Epithelial cell of esophagus (primary cell): ENCODE data around the gene NUDT14.

Source experiments
- DNase-seq: peaks from one replicate; pipeline ENCODE4 v3.0.0; 2010; ENCODE audit warnings: low read depth
- H3K4me3 ChIP-seq: 2 replicates; pipeline ENCODE4 v1.5.1; 2011; ENCODE audit warnings: mild to moderate bottlenecking, low read length, control low read depth
- TF ChIP-seq, protein P1 (sequence below): IDR thresholded peaks from 2 replicates; pipeline ENCODE4 v1.5.1; 2011; ENCODE audit warnings: low read depth, mild to moderate bottlenecking, low read length, control low read depth, inconsistent platforms; ENCODE audit not compliant: insufficient read depth; ENCODE audit errors: missing control alignments

The NUDT14 gene

DNA sequence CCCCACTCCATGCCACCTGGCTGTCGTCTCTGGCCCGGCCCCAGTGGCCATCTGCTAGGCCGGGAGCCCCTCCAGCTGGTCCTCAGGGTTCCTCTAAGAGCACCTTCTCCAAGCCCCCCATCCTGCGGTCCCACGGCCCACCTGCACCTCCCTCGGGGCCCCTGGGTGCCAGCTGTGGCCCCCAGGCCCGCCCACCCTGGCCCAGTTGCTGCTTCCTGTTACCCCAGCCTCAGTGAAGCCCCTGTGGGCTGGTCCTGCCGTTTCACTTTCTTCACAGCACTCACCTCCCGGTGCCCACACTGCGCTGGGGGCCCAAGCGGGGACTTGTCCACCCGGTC lies 27.6 kb upstream of the NUDT14 start:
- H3K4me3 ChIP-seq: no peak overlapping the region
- TF ChIP-seq, protein P1, sequence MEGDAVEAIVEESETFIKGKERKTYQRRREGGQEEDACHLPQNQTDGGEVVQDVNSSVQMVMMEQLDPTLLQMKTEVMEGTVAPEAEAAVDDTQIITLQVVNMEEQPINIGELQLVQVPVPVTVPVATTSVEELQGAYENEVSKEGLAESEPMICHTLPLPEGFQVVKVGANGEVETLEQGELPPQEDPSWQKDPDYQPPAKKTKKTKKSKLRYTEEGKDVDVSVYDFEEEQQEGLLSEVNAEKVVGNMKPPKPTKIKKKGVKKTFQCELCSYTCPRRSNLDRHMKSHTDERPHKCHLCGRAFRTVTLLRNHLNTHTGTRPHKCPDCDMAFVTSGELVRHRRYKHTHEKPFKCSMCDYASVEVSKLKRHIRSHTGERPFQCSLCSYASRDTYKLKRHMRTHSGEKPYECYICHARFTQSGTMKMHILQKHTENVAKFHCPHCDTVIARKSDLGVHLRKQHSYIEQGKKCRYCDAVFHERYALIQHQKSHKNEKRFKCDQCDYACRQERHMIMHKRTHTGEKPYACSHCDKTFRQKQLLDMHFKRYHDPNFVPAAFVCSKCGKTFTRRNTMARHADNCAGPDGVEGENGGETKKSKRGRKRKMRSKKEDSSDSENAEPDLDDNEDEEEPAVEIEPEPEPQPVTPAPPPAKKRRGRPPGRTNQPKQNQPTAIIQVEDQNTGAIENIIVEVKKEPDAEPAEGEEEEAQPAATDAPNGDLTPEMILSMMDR: no peak
- no peak for DNase-seq

DNA sequence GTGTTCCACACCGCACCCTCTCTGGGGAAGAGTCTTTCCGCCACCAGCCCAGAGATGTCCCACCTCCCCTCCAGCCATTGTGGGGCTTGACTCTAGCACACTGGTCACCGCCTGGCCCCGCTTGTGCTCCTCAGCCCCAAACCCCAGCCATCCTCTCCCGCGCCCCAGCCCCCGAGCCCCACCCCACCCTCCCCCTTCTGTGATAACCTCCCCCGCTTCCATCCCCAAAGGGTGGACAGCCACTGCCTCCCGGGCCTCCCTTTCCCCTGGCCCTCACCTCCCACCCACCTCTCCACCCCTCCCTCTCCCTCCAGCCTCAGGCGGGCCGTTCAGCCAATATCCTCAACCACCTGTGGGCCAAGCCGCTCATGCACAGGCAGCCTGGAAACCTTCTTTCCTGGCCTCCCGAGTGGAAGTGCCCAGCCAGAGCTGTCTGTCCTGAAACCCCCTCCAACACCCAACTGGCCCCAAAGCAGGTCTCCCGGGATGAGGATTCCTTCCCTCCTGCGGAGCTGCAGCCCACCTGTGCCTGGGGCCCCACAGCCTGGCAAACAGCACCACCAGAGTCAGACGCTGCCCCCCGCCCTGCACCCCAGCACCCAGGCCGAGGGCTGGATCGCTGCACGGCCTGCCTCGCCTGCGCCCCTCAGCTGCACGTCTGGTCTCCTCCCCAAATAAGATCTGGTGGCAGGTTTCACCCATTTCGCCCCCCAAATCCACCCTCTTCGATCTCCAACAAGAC lies 27.1 kb upstream of the NUDT14 start:
- TF ChIP-seq, protein P1: no peak
- DNase-seq: no peak
- no peak overlapping the region for H3K4me3 ChIP-seq

DNA sequence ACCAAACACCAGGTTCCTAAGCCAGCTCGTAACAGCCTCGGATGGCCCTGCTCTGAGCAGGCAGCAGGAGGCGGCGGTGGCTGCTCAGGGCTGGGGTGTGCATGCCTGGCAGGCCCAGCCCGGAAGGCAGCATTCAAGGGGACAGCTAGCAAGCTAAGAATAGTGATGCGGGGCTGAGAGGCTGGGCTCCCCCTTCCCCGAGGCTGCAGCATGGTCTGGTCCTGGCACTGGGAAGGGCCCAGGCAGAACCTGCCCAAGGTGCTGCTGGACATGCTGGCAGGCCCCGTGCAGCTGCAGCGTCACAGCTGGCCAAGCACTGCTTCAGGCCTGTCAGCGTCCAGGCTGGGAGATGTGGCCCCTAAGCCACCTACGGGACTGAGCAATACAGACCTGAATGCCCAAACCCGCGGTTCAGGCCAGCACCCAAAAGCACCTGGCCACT lies 26.4 kb upstream of the NUDT14 start:
- H3K4me3 ChIP-seq: no peak overlapping the region
- DNase-seq: no peak
- TF ChIP-seq, protein P1: peak; percentile 6

DNA sequence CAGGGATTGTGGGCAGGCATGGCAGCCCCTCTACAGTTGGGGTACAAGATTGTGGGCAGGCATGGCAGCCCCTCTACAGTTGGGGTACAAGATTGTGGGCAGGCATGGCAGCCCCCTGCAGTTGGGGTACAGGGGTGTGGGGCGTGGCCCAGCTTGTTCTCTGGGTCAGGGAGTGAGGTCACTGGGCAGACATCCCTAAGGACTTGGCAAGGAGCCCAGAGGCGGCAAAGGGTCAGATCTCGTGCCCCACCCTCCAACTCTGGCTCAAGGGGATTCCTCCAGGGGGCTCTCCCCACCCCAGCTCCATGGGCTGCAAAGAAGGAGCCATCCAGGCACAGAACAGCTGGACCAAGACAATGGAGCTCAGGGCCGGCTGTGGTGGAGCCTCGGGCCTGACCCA lies 25.8 kb upstream of the NUDT14 start:
- TF ChIP-seq, protein P1: no peak
- no peak overlapping the region for H3K4me3 ChIP-seq
- DNase-seq: no peak

DNA sequence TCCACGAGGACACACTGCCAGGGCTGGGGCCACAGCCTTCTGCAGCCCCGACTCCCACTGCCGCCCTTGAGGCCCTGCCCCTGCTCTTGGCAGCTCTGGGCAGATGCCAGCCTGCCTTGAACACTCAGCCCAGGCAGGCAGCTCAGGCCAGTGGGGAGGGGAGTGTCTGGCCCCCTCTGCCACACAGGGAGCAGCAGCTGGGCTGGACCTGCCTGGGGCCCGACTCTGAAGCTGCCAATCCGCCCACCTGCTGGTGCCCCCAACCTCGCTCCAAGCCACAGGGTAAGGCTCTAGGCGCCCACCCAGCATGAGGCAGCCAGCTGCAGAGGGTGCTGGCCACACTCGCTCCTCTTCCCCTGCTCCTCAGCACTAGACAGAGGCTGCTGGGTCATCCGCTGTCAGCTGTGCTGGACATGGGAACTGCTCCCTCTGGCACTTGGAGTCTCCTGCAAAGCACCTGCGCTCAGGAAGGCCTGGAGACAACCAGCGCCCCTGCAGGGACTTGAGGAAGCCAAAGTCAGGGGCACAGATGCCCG lies 24.6 kb upstream of the NUDT14 start:
- DNase-seq: no peak
- TF ChIP-seq, protein P1: no peak
- H3K4me3 ChIP-seq: no peak overlapping the region

DNA sequence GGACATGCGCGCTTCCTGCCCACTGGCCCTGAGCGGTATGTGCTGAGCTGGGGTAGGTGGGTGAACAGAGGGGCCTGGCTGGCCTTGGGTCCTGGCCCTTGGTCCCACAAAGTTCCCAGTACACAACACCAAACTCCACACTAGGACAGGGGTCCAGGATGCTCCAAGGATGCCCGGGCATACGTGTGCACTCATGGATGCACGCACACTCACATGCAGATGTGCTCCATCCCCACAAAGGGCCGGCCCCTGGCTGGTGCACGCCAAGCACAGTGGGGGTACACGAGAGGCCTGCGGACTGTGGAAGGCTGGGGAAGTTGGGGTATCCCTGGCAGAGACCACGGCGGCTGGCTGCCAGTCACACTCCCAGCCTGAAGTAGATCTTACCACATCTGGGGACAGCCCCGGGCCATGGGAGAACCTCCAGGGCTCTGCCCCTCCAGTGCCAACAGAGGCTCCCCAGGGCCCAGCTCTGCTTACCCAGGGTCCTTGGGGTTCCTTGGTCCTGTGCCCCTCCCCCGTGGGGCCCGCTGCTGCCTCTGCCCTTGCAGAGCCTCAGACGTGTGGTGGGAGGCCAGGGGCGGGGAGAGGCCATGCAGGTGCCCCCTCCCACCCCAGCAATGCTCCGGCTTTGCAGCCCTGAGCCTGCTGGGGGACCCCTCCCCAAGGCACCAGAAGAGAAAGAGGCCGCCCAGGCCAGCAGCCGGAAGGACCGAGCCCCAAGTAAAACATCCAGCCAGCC lies 24.0 kb upstream of the NUDT14 start:
- no peak overlapping the region for H3K4me3 ChIP-seq
- TF ChIP-seq, protein P1: no peak
- no peak for DNase-seq
